ENCODE measurements around the gene ADSS1.

ADSS1 gene

GRCh38 chr14:104784846-104785707 is 61.0 kb downstream of the ADSS1 start:
- no peak for DNase-seq

- no peak for DNase-seq
Observed at GRCh38 chr14:104785708-104786080, 61.7 kb downstream of the ADSS1 start.

GRCh38 chr14:104786091-104786586 is 62.1 kb downstream of the ADSS1 start:
- DNase-seq, result peak; percentile 61 to 84 (median 80)

DNA sequence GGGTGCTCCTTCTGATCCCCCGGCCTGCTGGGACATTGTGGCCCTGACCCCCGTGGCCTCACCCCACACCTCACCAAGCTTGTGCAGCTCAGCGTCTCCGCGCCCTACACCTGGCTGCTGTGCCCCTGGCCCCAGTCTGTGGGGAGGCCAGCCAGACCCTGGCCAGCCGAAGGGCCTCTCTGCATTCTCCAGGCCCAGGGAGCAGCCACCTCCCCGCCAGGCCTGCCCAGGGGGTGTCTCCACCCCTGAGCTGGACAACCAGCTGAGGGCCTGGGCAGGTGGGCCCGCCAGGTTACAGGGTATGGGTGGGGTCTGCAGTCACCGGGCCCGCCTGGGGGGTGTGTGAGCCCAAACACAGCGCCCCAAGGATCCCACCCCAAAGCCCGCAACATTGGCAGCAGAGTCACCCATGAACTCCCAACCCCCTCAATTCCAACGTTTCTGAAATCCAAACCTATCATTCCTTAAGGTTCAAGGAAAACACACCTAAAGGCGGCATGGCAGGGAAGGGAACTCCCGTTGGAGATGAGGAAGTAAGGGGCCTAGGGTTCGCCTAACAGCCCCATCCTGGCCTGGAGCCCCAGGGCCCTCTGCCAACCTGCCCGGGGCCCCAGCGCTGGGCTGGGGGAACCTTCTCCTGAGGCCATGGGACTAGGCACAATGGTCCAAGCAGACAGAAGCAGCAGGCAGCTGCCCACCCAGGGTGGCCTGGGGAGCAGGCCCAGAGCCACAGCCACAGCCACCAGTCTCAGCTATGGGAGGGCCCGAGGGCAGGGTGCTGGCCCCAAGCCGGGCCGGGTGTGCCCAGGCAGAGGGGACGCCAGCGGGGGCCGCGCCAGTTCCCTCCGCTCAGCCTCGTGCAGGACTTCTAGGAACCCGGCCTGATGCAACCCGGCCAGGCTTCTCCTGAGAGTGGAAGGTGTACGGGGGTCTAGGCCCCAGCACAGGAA is 63.0 kb downstream of the ADSS1 start:
- peak in 3 of 4 experiments; percentile 17 to 40 (median 37) for DNase-seq

DNA sequence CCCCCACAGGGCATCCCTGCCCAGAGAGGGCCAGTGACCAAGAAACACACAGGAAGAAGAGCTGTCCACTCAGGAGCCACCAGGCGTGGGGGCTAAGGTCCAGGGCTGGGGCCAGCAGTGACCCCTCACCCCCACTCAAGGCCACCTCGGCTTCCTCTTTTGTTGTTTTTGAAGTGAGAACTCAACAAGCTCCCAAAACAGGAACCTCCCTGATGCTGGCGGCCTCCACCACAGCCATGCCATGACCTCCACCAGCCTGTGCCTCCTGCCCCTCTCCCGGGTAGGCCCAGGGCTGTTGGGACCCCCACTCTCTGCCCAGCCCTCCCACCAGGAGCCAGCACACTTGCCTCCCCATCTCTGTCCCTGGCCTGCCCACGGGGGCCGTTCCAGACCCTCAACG is 63.7 kb downstream of the ADSS1 start:
- DNase-seq, result peak; percentile 78 to 90 (median 88)

GRCh38 chr14:104788161-104788818 is 64.3 kb downstream of the ADSS1 start:
- DNase-seq, result no peak

DNA sequence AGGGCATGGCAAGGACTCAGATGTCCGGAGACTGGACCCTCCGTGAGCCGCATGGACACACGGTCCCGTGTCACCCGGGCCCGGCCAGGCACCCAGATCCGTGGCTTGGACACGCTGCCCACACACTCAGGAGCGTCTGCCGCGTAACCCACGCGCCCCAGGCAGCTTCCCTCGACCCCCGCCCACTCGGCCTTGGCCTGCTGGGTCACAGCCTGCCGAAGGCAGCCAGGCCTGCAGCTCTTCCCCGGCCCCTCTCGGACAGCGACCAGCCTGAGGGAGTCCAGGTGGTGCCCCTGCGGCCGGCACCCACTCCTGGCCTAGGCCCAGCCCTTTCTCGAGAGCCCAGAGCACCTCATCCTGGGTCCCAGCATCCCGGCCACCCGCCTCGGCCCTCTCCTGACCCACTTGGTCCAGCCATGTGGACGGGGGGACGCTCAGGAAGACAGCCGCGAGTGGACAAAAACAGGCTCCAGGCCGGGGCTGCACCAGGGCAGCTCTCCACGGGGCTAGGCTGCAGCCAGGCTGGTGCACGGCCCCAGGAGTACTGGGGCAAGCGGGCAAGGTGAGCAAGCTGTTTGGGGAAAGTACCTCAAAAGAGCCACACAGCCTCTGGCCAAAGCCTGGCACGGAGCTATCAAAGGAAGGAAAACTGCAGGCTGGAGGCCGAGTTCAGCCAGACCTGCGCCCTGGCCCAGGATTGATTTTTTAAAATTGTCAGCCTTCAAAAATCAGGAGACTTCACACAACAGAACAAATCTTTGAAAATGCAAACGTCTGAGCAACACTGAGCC is 65.0 kb downstream of the ADSS1 start:
- peak in 3 of 4 experiments; percentile 32 to 73 (median 56) for DNase-seq

DNA sequence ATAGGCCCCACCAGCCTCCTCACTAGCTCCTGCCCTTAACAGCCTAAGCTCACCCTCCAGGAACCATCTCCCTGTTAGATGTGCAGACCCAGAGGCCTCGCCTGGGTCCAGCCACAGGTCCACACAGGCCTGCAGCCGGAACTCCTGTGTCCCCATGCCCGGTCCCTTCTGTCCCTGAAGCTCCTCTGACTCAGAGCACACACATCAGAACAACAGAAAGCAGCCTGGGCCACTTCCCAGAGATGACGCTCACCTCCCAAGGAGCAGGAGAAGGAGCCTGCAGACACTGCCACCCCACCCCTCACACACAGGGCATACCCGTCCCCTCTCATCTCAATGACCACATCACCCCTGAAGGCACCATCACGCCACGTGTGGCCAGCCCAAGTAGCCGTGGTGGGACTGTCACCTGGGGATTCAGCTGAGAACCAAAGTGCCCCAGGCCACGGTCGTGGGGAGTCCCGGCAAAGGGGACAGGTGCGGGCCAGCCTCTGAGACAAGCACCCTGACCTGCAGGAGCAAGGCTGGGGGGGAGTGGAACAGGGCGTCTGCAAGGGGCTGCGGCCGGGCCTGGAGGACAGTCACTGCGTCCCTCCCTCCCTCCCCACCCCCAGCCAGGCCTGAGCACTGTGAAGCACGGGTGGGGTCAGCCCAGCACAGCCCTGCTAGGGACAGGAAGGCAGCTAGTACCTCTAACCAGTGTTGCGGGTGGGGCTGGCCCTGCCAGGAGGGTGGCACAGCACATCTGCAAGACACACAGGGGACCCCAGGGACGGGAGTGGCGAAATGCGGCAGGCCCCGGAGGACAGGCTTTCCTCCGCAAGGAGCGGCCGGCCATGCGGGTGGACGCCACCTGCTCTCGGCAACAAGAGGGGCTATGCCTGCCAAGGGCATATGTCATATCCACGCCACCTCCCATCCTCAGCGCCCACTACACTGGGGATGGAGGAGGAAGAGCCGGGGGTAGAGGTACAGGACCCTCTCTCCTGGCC is 66.0 kb downstream of the ADSS1 start:
- DNase-seq, result no peak

DNA sequence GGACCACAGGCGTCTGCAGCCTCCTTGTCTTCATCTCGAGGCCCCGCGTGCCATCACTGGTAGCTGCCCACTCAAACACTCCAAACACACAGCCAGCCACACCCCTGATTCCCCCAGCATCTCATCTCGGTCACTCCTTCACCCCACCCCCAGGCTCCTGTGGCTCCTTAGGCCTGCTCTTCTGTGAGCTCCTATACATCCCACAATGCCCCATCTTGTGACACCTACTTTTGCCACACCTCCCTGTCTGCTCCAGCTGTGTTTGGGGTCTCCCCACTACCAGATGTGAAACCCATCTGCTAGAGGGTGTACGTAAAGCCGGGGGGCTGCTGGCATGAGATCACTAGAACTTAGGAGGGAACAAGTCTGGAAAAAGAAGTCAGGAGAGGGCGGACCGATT is 67.4 kb downstream of the ADSS1 start:
- no peak for DNase-seq

GRCh38 chr14:104792101-104792884 is 68.3 kb downstream of the ADSS1 start:
- DNase-seq, result no peak

- DNase-seq, result no peak
Observed at GRCh38 chr14:104792945-104793702, 69.1 kb downstream of the ADSS1 start.

- no peak for DNase-seq
Observed at GRCh38 chr14:104793703-104793959, 69.6 kb downstream of the ADSS1 start.

DNA sequence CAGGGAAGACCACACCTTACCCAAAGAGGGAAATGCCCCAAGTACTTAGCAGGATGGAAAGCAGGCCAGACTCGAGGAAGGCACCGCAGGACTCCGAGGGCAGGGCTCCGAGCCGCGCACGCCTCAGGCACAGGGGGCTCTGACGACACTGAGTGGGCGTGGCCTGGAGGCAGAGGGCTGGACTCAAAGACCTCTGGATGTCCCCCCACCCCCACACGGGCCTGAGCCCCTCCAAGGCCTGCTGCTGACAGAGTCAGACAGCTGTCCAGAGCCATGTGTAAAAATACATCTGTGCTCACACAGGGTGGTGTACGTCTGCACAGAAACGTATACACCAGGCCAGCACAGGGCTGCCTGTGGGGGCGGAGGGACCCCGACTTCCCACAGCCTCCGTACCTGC is 70.1 kb downstream of the ADSS1 start:
- peak; percentile 40 to 71 (median 60) for DNase-seq

GRCh38 chr14:104794631-104794992 is 70.6 kb downstream of the ADSS1 start:
- peak; percentile 21 to 62 (median 39) for DNase-seq

DNA sequence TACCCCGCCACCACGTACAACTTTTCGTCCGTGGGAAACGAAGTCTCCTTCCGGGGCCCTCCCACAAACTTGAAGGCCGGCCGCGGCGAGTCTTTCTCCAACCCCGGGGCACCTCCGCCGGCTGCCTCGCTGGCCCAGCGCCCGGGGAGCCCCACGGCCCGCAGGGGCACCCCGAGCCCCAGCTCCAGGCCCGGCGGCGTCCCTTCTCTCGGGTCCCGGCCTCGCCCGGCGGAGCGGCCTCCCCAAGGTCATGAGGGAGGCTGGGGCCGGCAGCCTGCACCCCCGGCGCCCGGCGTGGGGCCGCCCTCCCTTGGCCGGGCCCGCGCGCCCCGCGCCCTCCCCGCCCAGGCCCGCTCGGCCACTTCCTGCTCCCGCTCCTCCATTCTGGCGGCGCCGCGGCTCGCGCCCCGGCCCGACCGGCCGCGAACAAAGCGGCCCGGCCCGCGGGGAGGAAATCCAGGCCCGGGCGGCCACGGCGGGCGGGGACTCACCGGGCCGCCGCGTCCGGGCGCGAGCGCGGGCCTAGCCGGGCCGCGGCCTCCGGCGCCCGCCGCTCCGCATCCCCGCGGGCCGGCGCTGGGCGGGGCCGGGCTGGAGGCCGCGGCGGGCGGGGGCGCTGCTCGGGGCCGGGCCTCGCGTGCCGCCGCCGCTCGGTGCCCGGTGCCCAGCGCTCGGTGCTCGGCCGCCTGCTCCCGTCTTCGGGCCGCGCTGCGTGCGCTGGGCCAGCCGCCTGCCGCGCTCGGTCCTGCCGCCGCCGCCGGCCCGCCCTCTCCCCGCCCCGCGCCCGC is 71.2 kb downstream of the ADSS1 start, which contains the start of gene AKT1:
AKT1 (minus strand) TSS at position 756 of the 788 bp plus-strand sequence. CDS start 3,105 bp downstream, outside the sequence.
- peak; percentile 41 to 80 (median 60) for DNase-seq

DNA sequence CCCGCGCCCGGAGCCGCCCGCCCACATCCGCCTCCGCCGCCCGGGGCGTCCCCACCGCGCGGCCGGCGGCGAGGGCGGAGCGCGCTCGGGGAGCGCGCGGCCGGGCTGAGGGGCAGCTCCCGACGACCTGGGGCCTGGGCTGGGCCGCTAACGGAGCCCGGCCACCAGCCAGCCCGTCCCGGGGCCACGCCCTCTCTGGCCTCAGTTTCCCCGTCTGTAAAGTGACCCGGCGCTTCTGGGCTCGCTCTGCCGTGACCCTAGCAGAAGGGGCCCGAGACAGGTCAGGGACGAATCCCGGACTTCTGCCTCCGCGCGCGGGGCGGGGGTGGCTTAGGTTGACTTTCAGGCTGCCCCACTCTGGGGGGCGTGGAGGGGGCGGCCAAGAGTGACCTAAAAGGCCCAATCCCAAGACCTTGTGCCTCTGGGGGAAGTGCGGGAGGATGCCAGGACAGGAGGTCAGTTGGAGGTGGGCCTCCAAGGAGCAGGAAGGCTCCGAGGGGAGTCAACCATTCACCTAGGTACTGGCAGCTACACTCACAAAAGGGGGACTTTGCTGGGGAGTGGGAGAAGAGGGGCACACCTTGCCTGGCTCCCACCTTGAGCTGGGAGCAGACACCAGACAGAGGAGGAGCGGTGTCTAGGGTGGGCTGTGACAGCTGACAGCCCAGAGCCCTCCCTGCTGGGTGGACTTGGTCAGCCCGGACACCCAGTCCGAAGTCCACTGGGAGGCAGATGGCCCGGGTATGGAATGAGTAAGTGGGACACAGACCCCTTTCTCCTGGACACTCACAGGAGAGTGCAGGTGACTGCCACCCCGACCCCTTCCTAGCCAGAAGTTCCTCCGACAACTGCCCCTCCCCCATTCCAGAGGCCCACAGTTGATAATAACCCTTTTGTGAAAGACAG is 72.0 kb downstream of the ADSS1 start:
- peak; percentile 38 to 87 (median 64) for DNase-seq

DNA sequence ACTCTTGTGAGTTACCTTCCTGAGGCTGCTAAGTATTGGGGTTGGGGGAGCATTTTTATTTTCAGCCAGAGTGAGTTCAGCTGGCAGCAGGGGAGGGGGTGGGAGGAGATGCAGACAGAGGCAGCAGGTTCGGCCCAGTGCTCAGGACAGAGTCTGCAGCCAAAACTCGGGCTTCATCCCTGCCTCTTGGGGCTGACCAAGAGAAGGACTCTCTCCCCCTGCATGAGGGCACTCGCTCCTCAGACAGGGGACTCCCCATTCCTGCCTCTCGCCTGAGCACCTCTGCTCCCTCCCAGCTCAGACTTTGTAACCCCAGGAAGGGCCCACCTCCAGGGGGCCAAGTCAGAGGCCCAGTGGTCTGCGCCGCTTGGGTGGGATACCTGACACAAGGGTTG is 72.7 kb downstream of the ADSS1 start:
- no peak for DNase-seq

All from suppressor macrophage (primary cell).